CD4-positive, alpha-beta T cell treated with Interleukin-15 for 1 hour (primary cell): Measurements from ENCODE around the gene SMAD2.
"Not testable (repeated sequence)": the region's sequence is repeated elsewhere in the genome, so short reads cannot be mapped to it uniquely, and the experiment has no call there.

Experiments used
- DNase-seq: peaks from one replicate; pipeline ENCODE4 v3.0.0-alpha.2; 2020

The SMAD2 gene

GRCh38 chr18:47781561-47781960 is 148.9 kb downstream of the SMAD2 start:
- DNase-seq: no peak

DNA sequence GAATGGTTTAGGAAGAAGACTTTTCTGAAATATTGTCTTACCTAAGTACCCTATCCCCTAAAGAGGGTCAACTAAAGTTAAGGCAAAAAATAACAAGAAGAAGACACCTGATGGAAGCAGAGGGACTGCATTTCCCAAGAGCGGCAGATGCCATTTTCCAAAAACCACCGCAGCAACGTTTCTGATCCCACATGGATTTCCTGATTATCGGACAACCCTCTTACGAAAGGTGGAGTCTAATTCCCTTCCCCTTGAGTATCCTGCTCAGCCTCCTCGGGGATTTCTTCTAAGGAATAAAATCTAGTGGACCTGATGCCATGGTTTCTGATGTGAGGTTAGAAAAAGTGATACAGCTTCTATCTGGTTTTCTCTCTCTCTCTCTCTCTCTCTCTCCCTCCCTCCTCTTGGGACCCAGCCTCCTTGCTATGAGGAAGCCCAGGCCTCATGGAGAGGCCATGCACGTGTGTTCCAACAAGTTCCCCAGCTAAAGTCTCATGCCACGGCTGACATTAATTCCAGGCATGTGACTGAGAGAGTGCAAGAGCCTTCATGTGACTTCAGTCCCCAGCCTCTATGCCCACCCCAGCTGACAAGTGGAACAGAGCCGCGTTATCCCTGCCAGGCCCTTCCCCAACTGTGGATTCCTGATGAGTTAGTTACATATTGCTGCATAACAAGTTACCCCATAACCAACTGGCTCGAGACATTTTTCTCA is 150.3 kb downstream of the SMAD2 start:
- DNase-seq: no peak

- DNase-seq: no peak
These were observed 151.1 kb downstream of the SMAD2 start for GRCh38 chr18:47779381-47779780.

DNA sequence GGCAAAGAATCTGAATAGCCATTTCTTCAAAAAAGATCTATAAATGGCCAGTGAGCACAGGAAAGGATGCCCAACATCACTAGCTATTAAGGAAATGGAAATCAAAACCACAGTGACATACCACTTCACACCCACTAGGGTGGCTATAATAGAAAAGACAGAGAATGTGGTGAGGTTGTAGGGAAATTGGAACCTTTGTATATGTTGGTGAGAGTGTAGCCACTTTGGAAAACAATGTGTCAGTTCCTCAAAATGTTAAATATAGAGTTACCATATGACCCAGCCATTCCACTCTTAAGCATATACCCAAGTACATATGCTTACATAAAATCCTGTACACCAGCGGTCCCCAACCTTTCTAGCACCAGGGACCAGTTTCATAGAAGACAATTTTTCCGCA is 152.8 kb downstream of the SMAD2 start:
- no peak for DNase-seq

DNA sequence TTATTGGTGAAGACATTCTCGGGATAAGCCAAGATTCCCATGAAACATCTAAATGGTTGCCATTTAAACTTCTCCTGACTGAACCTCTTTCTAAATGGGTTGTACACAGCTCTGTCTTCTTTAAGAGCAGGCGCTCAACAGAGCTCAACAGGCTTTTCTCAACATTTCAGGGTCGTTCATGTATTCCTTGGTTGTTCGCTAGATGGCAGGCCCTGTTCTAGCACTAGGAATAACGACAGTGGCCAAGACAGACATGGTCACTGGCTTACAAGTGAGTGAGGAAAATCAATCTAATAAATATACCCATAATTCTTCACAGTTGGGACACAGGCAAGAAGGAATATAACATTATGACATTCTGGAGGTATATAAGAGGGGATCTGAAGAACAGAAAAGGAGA is 154.5 kb downstream of the SMAD2 start:
- no peak for DNase-seq

DNA sequence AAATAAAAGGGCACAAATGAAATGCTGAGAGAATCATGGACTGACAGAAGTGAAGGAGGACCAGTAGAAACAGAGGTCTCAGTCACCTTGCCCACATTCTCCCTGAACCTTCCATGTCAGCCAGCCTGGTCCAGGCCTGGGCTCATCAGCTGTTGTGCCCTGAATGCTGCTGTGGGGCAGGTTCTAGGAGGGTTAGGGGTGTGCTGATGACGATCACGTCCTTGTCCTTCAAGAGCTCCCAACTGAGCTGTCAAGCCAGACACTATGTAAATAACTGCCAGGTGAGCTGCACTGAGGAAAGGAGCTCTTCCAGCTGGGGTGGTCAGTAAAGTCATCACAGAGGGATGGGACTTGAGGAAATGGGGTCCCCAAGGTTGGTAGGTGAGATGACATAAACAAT is 156.5 kb downstream of the SMAD2 start:
- DNase-seq: no peak

DNA sequence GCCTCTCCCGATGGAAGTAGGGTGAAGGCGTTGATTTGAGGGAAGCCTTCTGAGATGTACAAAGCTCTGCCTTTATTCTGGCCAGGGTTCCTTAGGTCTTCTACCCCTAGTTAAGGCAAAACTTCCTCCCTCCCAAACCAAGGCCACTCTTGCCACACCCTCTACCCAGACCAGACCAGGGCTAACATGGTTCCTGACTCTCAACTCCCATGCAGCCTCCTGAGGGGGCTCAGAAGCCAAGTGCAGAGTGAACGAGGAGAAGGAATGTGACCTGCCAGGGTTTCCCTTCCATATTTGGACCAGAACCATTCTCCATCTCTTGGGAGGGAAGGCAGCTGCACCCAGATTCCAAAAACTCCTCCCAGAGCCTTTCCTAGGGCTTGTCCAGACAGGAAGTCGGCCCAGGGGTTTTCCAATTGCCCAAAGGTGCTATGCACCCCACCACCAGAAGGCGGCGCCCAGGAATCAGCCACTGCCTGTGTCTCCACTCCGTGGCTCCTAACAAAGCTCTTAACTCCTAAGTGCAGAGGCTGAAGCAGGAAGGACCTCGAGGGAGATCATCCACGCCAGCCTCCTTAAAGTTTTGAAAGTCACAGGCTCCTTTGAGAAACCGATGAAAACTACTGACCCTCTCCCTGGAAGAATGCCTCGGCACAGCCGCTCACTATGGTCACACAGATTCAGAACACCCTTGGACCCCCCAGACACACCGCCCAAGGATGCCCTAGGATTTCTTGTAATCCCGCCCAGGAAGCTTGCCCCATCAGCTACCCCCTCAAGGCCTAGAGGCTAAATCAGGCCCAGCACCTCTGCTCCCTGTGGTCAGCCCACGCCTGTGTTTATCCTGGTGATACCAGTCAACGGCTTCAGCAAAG is 157.8 kb downstream of the SMAD2 start:
- DNase-seq: peak; percentile 32

DNA sequence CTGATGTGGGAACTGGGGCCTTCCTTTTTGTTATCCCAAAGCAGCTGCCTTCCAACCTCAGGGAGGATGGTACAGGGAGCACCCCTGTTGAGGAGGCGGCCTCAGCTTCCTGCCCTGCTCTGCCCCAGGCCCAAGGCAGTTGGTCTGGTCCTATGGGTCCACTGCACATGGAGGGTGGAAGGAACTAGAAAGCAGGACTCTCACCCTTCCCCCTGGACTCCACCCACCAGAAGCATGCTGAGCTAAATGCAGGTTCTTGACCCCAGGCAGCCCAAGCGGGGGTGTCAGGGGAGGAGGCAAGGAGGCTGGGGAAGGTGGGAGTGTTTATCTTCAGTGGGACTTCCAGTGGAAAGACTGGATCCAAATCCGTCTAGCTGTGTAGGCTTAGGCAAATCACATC is 158.5 kb downstream of the SMAD2 start:
- DNase-seq: no peak

DNA sequence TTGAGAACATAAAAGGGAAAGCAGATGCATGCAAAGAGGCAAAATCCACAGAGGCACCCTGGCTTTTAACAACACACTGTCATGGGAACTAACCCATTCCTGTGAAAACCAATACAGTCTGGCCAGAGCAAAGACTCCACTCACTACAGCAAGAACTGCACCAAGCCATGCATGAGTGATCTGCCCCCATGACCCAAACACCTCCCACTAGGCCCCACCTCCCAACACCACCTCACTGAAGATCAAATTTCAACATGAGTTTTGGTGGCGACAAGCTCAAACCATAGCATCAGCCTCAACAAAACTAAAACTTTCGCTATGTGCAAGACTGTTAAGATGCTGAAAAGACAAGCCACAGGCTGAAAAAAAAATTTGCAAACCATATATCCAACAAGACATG is 162.8 kb downstream of the SMAD2 start:
- no peak for DNase-seq

- DNase-seq: not testable (repeated sequence)
These were observed 163.3 kb downstream of the SMAD2 start for GRCh38 chr18:47767198-47767597.
